Activated T-helper 17 cell treated with anti-CD3 and anti-CD28 coated beads, Interleukin-2, amount 50 U/mL, for 72 hours (primary cell): ENCODE measurements around the gene KCNH4. TPM values are rescaled to one million over a fixed set of nuclear protein-coding genes. Genes with fewer than 3 reads are reported as not detected.
"Not testable (repeated sequence)": the region's sequence is repeated elsewhere in the genome, so short reads cannot be mapped to it uniquely, and the experiment has no call there.

ENCODE experiments used
- ATAC-seq: fragments of 150-1000 bp; cut with Tn5 transposase; replicated peaks from 2 replicates; pipeline ENCODE4 v1.10.0; 2021; ENCODE audit warnings: mild to moderate bottlenecking, moderate library complexity
- H3K27ac Mint-ChIP-seq: one replicate; pipeline ENCODE4 v1.8.0; 2022; ENCODE audit warnings: mixed read lengths
- H3K27me3 Mint-ChIP-seq: one replicate; pipeline ENCODE4 v1.8.0; 2022; ENCODE audit warnings: mixed read lengths
- H3K36me3 Mint-ChIP-seq: one replicate; pipeline ENCODE4 v1.8.0; 2022; ENCODE audit warnings: low read depth, mild to moderate bottlenecking, mixed read lengths
- H3K4me1 Mint-ChIP-seq: one replicate; pipeline ENCODE4 v1.8.0; 2022; ENCODE audit warnings: mixed read lengths
- H3K4me3 Mint-ChIP-seq: one replicate; pipeline ENCODE4 v1.8.0; 2022; ENCODE audit warnings: mild to moderate bottlenecking, mixed read lengths
- H3K9me3 Mint-ChIP-seq: one replicate; pipeline ENCODE4 v1.8.0; 2022; ENCODE audit warnings: mixed read lengths
- total RNA-seq, 2 donors: library from RNA; stranded (reverse); gene quantifications; one replicate each; pipeline ENCODE4 v1.2.3, GENCODE V29; 2022

Gene KCNH4
- total RNA-seq, 2 donors from 2014 or later: 0.95 to 0.99 TPM

DNA sequence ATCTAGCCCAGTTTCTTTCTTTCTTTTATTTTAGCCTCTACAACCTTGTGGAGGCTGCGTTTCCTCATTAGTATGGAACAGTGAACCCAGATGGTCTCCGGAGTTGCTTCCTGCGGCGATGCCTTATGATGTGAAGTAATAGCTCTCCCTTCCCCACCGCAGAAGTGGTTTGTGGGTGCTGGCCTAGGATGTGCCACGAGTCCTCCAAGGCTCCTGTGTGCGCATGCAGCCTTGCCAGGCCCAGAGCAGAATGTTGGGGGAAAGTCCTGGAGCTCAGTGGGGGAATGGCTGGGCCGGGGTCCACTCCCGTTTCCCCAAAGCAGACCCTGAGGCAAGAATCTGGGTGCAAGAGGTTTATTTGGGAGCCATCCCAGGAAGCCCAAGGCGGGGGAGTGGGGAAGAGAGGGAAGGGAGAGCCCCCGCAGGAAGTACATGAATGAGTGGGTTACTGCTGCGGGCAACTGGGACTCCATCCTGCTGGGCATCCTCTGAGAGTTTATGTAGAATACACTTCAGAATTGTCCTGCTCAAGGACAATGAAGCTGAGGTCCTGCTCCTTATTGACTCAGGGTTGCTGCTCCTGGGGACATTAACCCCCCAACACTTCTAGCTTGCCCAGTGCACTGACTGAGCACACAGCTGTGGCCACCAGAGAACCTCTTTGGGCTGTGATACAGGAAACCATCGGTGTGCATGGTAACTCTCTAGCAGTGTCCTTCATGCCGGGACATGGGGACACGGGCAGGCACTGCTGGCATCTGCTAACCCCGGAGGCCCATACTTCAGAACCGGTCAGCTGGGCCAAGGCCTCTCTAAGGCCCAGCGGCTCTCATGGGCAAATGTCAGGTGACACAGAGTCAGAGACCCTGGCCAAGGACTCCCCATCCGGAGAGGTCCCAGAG, 8.1 kb upstream of the KCNH4 start:
- ATAC-seq: no peak

GRCh38 chr17:42187833-42188232, 6.9 kb upstream of the KCNH4 start:
- no peak for ATAC-seq
- Mint-ChIP-seq H3K36me3 (no peaks in the 10 kb centered on the region), H3K4me1 (peaks cover 6% of the 10 kb centered on the region), H3K27ac (no peak overlapping the region), H3K9me3 (no peaks in the 10 kb centered on the region), H3K27me3 (no peaks in the 10 kb centered on the region), H3K4me3 (no peak overlapping the region)

More for the DNA sequence above, 8.1 kb upstream of the KCNH4 start:
- no peak overlapping the region for H3K4me3 Mint-ChIP-seq
- H3K27ac Mint-ChIP-seq: peak overlapping the region; percentile 48
- no peaks in the 10 kb centered on the region for H3K27me3 Mint-ChIP-seq
- H3K9me3 Mint-ChIP-seq: no peaks in the 10 kb centered on the region
- H3K36me3 Mint-ChIP-seq: no peaks in the 10 kb centered on the region
- H3K4me1 Mint-ChIP-seq: peaks cover 6% of the 10 kb centered on the region

DNA sequence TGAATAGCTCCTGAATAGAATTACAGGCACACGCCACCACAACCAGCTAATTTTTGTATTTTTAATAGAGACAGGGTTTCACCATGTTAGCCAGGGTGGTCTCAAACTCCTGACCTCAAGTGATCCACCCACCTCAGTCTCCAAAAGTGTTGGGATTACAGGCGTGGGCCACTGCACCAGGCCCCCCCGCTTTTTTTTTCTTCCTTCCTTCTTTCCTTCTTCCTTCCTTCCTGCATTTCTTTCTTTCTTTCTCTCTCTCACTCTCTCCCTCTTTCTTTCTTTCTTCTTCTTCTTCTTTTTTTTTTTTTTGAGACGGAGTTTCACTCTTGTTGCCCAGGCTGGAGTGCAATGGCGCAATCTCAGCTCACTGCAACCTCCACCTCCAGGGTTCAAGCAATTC, 5.2 kb upstream of the KCNH4 start:
- peak overlapping the region; percentile 85 for H3K4me3 Mint-ChIP-seq
- not testable (repeated sequence) for H3K27ac Mint-ChIP-seq

DNA sequence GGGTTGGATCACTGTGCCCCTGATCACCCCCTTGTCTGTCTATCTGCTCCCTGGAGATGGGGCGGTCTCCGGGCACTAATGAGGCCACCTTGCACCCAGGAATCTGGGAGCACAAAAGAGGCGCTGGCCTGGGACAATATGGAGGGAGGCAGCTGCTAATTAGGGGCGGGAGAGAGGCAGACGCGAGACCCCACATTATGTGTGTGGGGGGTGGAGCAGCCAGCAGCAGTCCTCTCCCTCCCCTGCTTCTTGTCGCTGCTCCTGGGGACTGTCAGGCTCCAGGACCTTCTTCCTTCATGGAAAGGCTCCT, 4.6 kb upstream of the KCNH4 start:
- no peak for ATAC-seq
- H3K4me1 Mint-ChIP-seq: peaks cover 11% of the 10 kb centered on the region
- peak overlapping the region; percentile 85 for H3K4me3 Mint-ChIP-seq
- H3K9me3 Mint-ChIP-seq: no peaks in the 10 kb centered on the region
- no peaks in the 10 kb centered on the region for H3K36me3 Mint-ChIP-seq
- H3K27ac Mint-ChIP-seq: no peak overlapping the region
- H3K27me3 Mint-ChIP-seq: no peaks in the 10 kb centered on the region

More for the DNA sequence above, 5.2 kb upstream of the KCNH4 start:
- H3K36me3 Mint-ChIP-seq, H3K9me3 Mint-ChIP-seq, ATAC-seq, H3K27me3 Mint-ChIP-seq: not testable (repeated sequence)
- peaks cover 11% of the 10 kb centered on the region for H3K4me1 Mint-ChIP-seq

DNA sequence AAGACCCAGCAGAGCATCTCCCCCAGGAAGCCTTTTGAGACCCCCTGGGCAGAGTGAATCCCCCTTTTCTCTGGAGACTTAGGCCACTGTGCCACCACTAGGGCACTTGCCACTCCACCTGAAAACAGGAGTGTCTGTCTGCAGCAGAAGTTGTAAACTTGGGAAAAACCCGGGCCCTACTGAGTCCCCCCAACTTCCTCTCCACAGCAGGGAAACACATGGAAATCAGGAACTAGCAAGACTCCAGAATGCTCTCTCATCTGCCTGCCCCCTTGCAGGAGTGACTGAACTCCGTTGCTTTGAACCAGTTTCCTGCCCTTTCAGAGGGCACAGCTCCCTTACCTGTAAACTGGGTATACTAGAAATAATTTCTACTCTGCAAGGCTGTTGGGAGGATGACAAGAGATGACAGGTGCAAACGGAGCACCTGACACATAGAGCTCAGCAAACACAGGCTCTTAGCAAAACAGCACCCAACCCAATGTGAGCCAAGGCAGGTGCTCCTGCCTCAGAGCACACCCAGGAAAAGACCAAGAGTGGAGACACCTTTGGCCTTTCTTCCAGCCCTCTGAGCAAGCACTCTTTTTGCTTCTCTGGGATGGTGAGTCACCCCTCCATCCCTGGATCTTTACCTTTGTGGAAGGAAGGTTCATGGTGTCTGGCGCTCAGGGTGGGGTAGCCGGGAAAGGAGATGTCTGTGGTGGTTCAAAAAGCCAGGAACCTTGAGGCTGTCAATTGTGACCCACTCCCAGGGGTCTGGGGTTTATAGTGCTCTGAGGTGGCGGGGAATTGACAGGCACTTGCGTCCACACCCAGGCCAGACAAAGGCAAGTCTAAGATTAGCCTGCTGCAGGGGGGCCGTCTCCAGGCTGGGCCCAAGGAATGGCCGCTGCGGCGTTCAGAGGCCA, 4.0 kb upstream of the KCNH4 start, which contains the start of gene HCRT:
Gene HCRT, minus strand, starts transcription at position 740 of the 908 bp plus-strand sequence. Its CDS starts 87 bp downstream, at position 653.
- no peaks in the 10 kb centered on the region for H3K36me3 Mint-ChIP-seq
- H3K4me3 Mint-ChIP-seq: peak within 1 kb of the TSS; percentile 85
- no peaks in the 10 kb centered on the region for H3K9me3 Mint-ChIP-seq
- peak within 1 kb of the TSS; percentile 82 for H3K27ac Mint-ChIP-seq
- H3K27me3 Mint-ChIP-seq: no peaks in the 10 kb centered on the region
- ATAC-seq: no peak
- H3K4me1 Mint-ChIP-seq: peaks cover 11% of the 10 kb centered on the region

DNA sequence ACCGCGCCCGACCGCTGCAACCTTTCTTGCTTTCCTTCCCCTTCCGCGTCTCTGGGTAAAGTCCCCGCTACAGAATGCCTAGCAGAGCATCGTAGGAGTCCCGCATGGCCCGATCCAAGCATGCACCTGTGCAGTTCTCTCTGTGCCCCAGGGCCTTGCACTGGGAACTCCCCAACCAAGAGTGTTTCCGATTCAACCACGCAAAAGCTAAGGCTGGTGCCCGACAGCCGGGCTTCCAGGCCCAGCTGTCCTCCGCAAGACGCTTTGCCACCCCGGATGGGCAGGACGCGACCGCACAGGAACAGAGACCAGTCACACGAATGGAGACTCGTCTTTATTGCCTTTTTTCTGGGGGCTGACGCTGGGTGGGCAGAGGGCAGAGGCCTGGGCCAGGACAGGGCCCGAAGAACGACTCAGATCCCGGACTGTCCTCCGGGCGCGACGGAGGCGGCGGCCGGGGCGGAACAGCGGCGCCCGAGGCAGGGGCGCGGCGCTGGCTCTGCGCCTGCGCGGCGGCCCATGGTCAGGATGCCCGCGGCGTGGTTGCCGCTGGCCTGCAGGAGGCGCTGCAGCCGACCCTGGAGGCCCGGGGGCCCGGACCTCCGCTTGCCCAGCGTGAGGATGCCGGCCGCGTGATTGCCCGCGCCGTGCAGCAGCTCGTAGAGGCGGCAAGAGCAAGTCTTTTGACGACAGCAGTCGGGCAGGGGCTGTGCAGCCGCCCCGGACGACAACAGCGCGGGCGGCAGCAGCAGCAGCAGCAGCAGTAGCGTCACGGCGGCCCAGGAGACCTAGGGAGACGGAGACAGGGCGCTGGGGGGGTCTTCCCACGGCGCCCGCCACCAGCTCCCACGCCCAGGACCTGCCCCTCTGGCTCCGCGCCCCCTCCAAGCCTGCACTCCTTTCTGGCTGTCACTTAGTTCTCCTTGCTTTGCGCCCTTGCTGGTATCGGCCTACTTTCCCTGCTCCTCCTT, 3.1 kb upstream of the KCNH4 start:
- H3K36me3 Mint-ChIP-seq: no peaks in the 10 kb centered on the region
- no peaks in the 10 kb centered on the region for H3K27me3 Mint-ChIP-seq
- peaks cover 18% of the 10 kb centered on the region for H3K4me1 Mint-ChIP-seq
- ATAC-seq: peak; percentile 80
- H3K9me3 Mint-ChIP-seq: no peaks in the 10 kb centered on the region
- peak overlapping the region; percentile 82 for H3K27ac Mint-ChIP-seq
- peak overlapping the region; percentile 85 for H3K4me3 Mint-ChIP-seq

DNA sequence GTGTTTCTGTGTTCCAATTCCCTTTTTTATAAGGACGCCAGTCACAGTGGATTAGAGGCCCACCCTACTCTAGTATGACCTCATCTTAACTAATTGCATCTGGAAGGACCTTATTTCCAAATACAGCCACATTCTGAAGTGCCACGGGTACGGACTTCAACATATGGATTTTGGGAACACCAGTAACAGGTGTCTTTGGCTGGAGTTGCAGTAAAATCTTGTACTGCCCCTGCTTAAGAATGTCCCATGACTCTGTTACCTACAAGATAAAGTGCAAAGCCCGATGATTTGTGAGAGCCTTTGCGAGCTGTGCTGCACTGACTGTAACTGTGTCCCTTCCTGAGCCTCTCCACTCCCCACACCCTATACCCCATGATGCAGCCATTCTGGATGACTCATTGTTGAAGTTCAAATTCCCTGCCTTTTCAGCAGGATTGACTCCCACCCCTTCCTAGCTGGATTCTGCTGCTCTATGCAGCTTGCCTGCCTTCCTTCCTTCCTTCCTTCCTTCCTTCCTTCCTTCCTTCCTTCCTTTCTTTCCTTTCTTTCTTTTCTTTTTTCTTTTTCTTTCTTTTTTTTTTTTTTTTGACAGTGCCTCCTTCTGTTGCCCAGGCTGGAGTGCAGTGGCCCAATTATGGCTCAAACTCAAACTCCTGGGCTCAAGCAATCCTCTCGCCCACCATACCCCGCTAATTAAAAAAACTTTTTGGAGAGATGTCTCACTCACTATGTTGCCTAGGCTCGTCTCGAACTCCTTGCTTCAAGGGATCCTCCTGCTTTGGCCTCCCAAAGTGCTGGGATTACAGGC, 2.2 kb upstream of the KCNH4 start:
- peaks cover 26% of the 10 kb centered on the region for H3K4me1 Mint-ChIP-seq
- no peaks in the 10 kb centered on the region for H3K27me3 Mint-ChIP-seq
- H3K27ac Mint-ChIP-seq: peak overlapping the region; percentile 82
- H3K36me3 Mint-ChIP-seq: no peaks in the 10 kb centered on the region
- H3K9me3 Mint-ChIP-seq: no peaks in the 10 kb centered on the region
- ATAC-seq: no peak
- peak overlapping the region; percentile 85 for H3K4me3 Mint-ChIP-seq

- H3K4me3 Mint-ChIP-seq: peak overlapping the region; percentile 85
- H3K4me1 Mint-ChIP-seq: peaks cover 26% of the 10 kb centered on the region
- no peak overlapping the region for H3K27ac Mint-ChIP-seq
Observed at GRCh38 chr17:42181851-42182207, 887 bp upstream of the KCNH4 start.

GRCh38 chr17:42180411-42180921, 476 bp downstream of the KCNH4 start:
- Mint-ChIP-seq H3K4me1 (peaks cover 26% of the 10 kb centered on the region), H3K4me3 (peak overlapping the region; percentile 85), H3K27ac (no peak overlapping the region), H3K9me3 (no peaks in the 10 kb centered on the region), H3K27me3 (no peaks in the 10 kb centered on the region), H3K36me3 (peaks cover 5% of the 10 kb centered on the region)
- ATAC-seq: no peak

More at GRCh38 chr17:42181851-42182207, 887 bp upstream of the KCNH4 start:
- H3K27me3 Mint-ChIP-seq: no peaks in the 10 kb centered on the region
- ATAC-seq: no peak
- no peaks in the 10 kb centered on the region for H3K36me3 Mint-ChIP-seq
- no peaks in the 10 kb centered on the region for H3K9me3 Mint-ChIP-seq

DNA sequence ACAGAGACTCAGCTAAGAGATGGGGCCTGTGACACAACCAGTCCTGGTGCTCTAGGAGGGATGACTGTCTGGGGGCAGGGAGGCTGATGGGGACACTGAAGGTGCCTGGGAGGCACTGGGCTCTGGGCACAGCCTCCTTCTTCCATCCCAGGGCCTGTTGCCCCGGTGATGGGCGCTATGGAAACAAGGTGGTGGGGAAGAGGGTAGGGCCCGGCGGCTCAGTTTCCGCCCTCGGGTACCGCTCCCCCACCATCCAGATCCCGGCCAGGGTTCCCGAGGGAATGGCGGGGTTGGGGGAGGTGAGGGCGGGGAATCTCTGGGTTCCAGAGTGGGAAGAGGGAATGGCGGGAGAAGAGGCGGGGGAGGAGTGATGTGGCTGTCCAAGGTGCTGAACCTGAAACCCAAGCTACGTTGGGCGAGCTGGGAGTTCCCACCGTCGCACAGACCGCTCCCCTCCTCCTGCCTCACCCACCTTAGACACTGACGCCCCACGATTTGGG, 981 bp downstream of the KCNH4 start:
- no peak overlapping the region for H3K27ac Mint-ChIP-seq
- H3K9me3 Mint-ChIP-seq: no peaks in the 10 kb centered on the region
- H3K4me1 Mint-ChIP-seq: peaks cover 26% of the 10 kb centered on the region
- no peaks in the 10 kb centered on the region for H3K27me3 Mint-ChIP-seq
- H3K4me3 Mint-ChIP-seq: peak overlapping the region; percentile 85
- no peak for ATAC-seq
- peaks cover 5% of the 10 kb centered on the region for H3K36me3 Mint-ChIP-seq

GRCh38 chr17:42179335-42179734, 1.6 kb downstream of the KCNH4 start:
- no peak overlapping the region for H3K27ac Mint-ChIP-seq
- H3K27me3 Mint-ChIP-seq: no peaks in the 10 kb centered on the region
- ATAC-seq: no peak
- H3K4me1 Mint-ChIP-seq: peaks cover 26% of the 10 kb centered on the region
- H3K4me3 Mint-ChIP-seq: peak overlapping the region; percentile 85
- H3K36me3 Mint-ChIP-seq: peaks cover 5% of the 10 kb centered on the region
- no peaks in the 10 kb centered on the region for H3K9me3 Mint-ChIP-seq

DNA sequence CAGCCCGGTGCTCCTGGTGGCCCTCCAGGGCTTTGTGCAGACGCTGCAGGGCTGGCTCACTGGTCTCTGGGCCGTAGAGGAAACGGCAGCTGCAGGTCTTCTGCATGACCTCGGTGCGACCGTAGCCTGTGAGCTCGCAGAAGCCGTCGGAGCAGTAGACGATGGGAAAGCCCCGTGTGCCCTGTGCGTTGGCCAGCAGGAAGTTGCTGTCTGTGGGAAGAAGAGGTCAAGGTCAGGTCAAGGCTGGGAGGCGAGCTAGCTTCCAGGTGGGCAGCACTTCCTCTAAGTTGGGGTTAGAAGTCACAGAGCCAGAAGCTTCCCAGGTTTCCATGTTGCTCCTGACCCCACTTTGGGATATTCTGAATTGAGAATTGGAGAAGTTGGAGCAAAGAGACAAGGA, 2.1 kb downstream of the KCNH4 start:
- Mint-ChIP-seq H3K27ac (no peak overlapping the region), H3K27me3 (no peaks in the 10 kb centered on the region), H3K9me3 (no peaks in the 10 kb centered on the region), H3K4me3 (peak overlapping the region; percentile 85), H3K4me1 (peaks cover 25% of the 10 kb centered on the region), H3K36me3 (peaks cover 5% of the 10 kb centered on the region)
- ATAC-seq: peak; percentile 31

DNA sequence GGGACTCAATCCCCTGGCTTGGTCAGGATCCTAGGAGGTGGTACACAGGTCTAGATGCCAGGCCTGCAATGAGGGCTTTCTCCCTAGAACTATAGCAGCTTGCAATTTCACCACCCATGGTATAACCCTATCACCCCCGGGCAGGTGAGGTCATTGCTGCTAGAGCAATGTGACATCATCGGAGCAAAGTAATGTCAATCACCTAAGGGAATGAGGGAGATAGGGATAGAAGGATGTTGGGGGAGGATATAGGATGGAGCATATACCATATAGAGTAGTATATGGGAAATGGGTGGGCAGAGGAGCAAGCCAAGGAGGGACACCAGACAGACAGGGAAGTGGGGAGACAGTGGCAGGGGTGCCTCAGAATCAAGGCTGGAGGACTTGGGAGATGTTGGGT, 3.3 kb downstream of the KCNH4 start:
- no peak overlapping the region for H3K27ac Mint-ChIP-seq
- no peak for ATAC-seq
- H3K4me3 Mint-ChIP-seq: no peak overlapping the region

More for the DNA sequence above, 3.3 kb downstream of the KCNH4 start:
- Mint-ChIP-seq H3K4me1 (peaks cover 19% of the 10 kb centered on the region), H3K9me3 (no peaks in the 10 kb centered on the region), H3K27me3 (no peaks in the 10 kb centered on the region), H3K36me3 (peaks cover 5% of the 10 kb centered on the region)
